ENCODE measurements around the gene IRF2BPL. TPM values are rescaled to one million over a fixed set of nuclear protein-coding genes. Genes with fewer than 3 reads are reported as not detected.

IRF2BPL gene
- total and polyA plus RNA-seq, 2 of the 8 experiments (the other 6 are each of a cell fraction or from before 2014, with no cell fraction given) = 18.8 to 57.0 TPM

GRCh38 chr14:77025744-77026165 lies 2.8 kb downstream of the IRF2BPL start (continued):
- TF ChIP-seq BCL11A (IDR thresholded peaks at IDR 0.05; ENCODE audit: low read depth in 2 of 2, low read length in 2 of 2) = no peak
- no peak for TF ChIP-seq SP2 (IDR thresholded peaks at IDR 0.05; ENCODE audit: low read length)
- TF ChIP-seq RXRA (IDR thresholded peaks at IDR 0.05; ENCODE audit: insufficient read depth, low read depth, low read length) = no peak
- TF ChIP-seq CBX5 (IDR thresholded peaks at IDR 0.05; ENCODE audit: low read depth, low read length) = no peak
- peak in 1 of 3 experiments; percentile 1; a peak in 1 of 4 replicates for TF ChIP-seq CTCF (IDR thresholded peaks at IDR 0.05; ENCODE audit: control extremely low read depth in 1 of 3, insufficient read depth in 1 of 3, low read depth in 1 of 3, low read length in 3 of 3)
- 0 out of 2 replicates have a peak, but pooled peaks have one; percentile 6 for TF ChIP-seq MAX (IDR thresholded peaks at IDR 0.05)
- no peak for TF ChIP-seq POU5F1 (IDR thresholded peaks at IDR 0.05; ENCODE audit: low read depth, low read length)
- no peak for TF ChIP-seq CBX8 (IDR thresholded peaks at IDR 0.05; ENCODE audit: borderline replicate concordance, low read depth, low read length)
- TF ChIP-seq FOSL1 (IDR thresholded peaks at IDR 0.05; ENCODE audit: insufficient read depth, low read depth, low read length) = no peak
- no peak for TF ChIP-seq TAF7 (optimal IDR thresholded peaks at IDR 0.05; ENCODE audit: borderline replicate concordance, low read depth, low read length)
- TF ChIP-seq SAP30 (IDR thresholded peaks at IDR 0.05; ENCODE audit: insufficient read depth, insufficient replicate concordance, low read length) = no peak
- TF ChIP-seq KDM1A (IDR thresholded peaks at IDR 0.05; ENCODE audit: borderline replicate concordance, low read length) = no peak
- TF ChIP-seq ZNF274 (IDR thresholded peaks at IDR 0.05; ENCODE audit: borderline replicate concordance, extremely low read depth, low read length) = no peak
- no peak for TF ChIP-seq SP4 (IDR thresholded peaks at IDR 0.05; ENCODE audit: low read length)
- TF ChIP-seq SP1 (IDR thresholded peaks at IDR 0.05; ENCODE audit: low read depth, low read length) = no peak
- peak; percentile 59 for TF ChIP-seq CTBP2 (IDR thresholded peaks at IDR 0.05; ENCODE audit: borderline replicate concordance, insufficient read depth, insufficient read length, low read length)
- TF ChIP-seq SIX5 (IDR thresholded peaks at IDR 0.05; ENCODE audit: low read depth, low read length) = no peak
- no peak for TF ChIP-seq NRF1 (IDR thresholded peaks at IDR 0.05; ENCODE audit: low read depth, low read length)
- no peak; the same call in 1 of the 2 replicates for TF ChIP-seq SUZ12 (IDR thresholded peaks at IDR 0.05; ENCODE audit: low read length)
- no peak for TF ChIP-seq BRCA1 (IDR thresholded peaks at IDR 0.05; ENCODE audit: low read depth, low read length)
- no peak for TF ChIP-seq KDM4A (IDR thresholded peaks at IDR 0.05; ENCODE audit: low read depth, low read length, severe bottlenecking)
- no peak for TF ChIP-seq GABPA (IDR thresholded peaks at IDR 0.05; ENCODE audit: borderline replicate concordance, insufficient read depth, low read length)
- no peak for TF ChIP-seq CEBPB (IDR thresholded peaks at IDR 0.05; ENCODE audit: low read depth, low read length)
